ENCODE measurements around the gene C4BPA.
A peak's percentile ranks its signal among the peaks of the same experiment; 100 is the strongest.

C4BPA gene

DNA sequence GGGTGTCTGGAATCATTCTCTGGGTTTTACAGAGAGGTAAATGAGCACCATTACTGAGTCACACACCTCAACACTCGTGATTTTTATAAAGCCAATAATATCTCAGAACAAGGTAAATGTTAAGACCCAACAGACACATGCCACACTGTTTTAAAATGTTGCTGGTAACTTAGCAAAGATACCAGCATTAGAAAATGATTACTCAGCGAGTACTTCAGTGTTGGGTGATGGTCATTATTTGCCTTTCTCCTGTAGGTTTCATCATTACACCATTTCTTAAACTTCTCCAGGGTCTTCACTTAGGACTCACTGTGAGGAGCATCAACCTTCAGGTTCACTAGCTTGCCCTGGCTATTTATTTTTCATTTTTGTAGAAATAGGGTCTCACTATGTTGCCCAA is 22.2 kb upstream of the C4BPA start:
- no peak for DNase-seq (ENCODE audit: low spot score)
- Histone ChIP-seq H3K27ac (no peak overlapping the region), H3K4me3 (no peak overlapping the region)
- TF ChIP-seq, protein P1, sequence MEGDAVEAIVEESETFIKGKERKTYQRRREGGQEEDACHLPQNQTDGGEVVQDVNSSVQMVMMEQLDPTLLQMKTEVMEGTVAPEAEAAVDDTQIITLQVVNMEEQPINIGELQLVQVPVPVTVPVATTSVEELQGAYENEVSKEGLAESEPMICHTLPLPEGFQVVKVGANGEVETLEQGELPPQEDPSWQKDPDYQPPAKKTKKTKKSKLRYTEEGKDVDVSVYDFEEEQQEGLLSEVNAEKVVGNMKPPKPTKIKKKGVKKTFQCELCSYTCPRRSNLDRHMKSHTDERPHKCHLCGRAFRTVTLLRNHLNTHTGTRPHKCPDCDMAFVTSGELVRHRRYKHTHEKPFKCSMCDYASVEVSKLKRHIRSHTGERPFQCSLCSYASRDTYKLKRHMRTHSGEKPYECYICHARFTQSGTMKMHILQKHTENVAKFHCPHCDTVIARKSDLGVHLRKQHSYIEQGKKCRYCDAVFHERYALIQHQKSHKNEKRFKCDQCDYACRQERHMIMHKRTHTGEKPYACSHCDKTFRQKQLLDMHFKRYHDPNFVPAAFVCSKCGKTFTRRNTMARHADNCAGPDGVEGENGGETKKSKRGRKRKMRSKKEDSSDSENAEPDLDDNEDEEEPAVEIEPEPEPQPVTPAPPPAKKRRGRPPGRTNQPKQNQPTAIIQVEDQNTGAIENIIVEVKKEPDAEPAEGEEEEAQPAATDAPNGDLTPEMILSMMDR (IDR thresholded peaks at IDR 0.05): no peak

DNA sequence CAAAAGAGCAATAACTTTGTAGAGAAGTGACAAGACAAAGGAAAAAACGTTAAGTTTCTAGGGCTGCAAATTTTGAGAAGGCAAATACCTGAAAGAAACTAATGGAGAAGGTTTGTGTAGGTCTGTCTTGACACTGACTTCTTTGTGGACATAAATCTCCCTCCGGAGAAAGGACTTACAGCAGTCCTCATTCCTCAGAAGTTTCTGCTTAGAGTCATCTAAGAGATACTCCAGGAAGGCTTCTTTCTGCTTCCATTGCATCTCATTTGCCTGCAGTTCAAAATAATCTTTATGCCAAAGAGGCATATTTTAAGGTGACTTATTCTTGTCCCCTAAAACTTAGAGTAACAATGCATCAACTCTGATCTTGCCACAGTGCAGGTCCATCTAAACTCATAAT is 19.8 kb upstream of the C4BPA start:
- Histone ChIP-seq H3K4me3 (no peak overlapping the region), H3K27ac (no peak overlapping the region)
- no peak for DNase-seq (ENCODE audit: low spot score)
- TF ChIP-seq, protein P1 (IDR thresholded peaks at IDR 0.05): no peak

DNA sequence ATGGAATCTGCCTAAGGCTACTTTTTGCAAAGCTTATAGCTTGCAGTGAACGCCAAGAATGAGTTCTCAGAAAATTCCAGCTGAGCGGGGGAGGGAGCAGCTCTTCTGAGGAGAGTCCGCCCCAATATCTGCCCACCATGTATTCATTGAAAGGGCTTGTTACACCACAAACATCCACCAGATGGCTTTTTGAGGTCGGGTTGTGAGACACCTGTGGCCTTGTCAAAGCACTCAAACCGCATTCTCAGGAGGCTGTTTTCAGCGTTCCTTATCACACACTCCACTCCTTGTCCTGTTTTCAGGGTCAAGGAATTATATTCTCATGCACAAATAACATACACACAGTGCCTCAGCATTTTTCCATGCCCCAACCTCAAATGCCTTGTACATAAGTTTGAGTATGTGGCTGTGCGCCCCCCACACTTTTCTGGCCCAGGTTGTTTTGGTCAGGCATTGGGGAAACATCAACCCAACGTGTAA is 19.3 kb upstream of the C4BPA start:
- no peak overlapping the region for H3K27ac ChIP-seq
- DNase-seq (ENCODE audit: low spot score): no peak
- H3K4me3 ChIP-seq: no peak overlapping the region
- TF ChIP-seq, protein P1 (IDR thresholded peaks at IDR 0.05): peak; percentile 32

- no peak overlapping the region for H3K27ac ChIP-seq
- TF ChIP-seq, protein P1 (IDR thresholded peaks at IDR 0.05): no peak
- no peak overlapping the region for H3K4me3 ChIP-seq
- no peak for DNase-seq (ENCODE audit: low spot score)
Observed at GRCh38 chr1:207085887-207086286, 18.1 kb upstream of the C4BPA start.

- TF ChIP-seq, protein P1 (IDR thresholded peaks at IDR 0.05): no peak
- Histone ChIP-seq H3K27ac (no peak overlapping the region), H3K4me3 (no peak overlapping the region)
- DNase-seq (ENCODE audit: low spot score): no peak
Observed at GRCh38 chr1:207088161-207088560, 15.9 kb upstream of the C4BPA start.

DNA sequence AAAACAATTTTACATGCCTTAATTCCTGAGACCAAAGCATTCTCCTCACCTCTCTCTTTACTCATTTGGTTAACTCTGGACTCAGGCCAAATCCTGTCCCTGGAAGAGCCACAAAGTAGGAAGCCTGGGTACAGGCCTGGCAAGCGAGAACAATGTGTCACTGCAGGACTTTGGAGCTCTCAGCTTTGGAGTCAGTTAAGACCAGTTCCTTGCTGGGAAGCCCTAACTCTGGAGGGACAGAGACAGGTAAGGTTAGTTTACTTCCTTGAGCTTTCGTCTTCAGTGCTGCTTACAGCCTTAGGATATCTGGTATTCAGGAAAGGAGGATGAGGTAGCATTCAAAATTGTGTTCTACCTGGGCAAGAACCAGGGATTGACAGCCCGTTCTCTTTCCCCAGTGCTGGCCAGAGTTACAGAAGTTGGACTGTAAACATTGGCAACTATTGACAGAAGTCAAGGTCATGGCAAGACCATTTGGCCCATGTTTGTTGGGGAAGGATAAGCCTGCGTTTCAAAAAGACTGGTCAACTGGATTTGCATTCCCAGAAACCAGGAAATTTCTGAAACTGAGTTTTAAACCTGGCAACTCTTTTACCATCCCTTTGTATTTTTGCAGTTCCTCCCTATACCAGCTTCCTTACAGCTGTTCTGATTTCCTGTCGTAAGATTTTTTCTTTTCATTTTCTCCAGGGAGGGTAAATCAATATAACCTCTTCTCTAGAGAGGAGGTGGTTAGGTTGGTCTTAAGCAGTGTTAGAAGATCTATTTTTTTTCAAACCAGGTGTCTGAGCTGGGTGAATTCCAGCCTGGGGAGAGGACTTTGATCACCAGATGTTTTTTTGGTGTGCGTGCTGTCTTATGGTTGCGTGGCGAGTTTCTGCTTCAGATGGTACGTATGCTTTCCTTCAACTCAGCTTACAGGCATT is 15.1 kb upstream of the C4BPA start, which contains the start of gene C4BPB:
TSS of gene C4BPB (plus strand) at position 160 of the 926 bp plus-strand sequence. CDS start at position 832, 672 bp downstream.
- TF ChIP-seq, protein P1 (IDR thresholded peaks at IDR 0.05): no peak
- no peak within 1 kb of the TSS for H3K4me3 ChIP-seq
- no peak for DNase-seq (ENCODE audit: low spot score)
- no peak within 1 kb of the TSS for H3K27ac ChIP-seq

All from coronary artery (tissue), 2 donors.